NOMO-1 treated with dmso at 0.1 percent for 144 hours (cell line): Measurements from ENCODE around the gene NT5DC3.

Experiments
- DNase-seq: peaks from one replicate; lab custom pipeline; 2025; ENCODE audit not compliant: unreplicated experiment; lab: John Stamatoyannopoulos, UW

The NT5DC3 gene

DNA sequence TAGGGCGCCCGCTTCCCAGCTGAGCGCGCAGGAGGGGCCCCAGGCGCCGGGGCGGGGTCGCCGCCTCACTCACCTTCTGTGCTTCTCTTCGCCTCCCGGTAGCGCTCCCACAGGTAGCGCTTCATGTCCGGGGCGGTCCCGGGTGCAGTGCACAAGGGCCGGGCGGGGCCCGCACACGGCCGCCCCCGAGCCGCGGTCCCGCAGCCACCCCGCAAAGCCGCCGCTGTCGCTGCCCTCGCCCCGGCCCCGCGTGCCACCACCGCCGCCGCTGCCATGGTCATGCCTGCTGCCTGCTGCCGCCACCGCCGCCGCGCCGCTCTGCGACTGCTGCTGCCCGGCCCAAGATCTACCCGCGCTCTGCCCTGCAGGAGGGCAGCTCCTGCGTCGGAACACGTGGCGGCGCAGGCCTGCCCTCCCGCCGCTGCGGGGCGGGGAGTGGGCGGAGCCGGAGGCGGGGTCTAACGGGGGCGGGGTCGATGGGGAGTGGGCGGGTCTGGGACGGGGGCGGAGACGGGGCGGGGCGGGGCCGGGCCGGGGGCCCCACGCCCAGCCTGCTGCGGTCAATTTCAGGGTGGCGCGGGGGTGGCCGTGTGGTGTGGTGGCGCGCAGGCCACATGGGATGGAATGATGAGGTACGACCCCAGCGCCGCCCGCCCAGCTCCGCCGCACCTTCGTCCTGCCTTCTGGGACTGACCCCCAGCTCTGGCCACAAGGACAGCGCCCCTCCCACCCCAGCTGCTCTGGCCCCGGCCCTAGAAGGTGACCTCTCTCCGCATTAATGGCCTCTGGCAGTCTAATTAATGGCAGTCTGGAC lies at the start of gene NT5DC3:
NT5DC3 (minus strand) TSS at position 359 of the 814 bp plus-strand sequence; CDS start at position 281, 78 bp downstream.
- peak; percentile 77 for DNase-seq

DNA sequence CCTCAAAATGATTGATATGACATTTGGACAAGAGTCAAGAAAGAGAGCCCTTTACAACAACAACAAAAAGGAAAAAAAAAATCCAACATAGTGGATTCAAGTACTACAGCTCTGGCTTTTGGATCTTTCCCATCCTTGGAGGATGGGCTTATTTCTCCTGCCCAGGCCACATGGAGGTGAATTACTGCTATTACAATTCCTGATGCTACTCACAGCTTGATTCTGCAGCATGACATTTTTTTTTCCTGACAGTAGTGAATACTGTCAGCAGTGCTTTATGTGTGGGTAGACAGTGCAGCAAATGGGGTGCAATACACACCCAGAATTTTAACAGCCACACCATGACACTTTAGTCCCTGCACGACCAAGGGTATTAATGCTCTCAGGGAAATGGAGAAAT lies 46.7 kb upstream of the NT5DC3 start:
- no peak for DNase-seq

DNA sequence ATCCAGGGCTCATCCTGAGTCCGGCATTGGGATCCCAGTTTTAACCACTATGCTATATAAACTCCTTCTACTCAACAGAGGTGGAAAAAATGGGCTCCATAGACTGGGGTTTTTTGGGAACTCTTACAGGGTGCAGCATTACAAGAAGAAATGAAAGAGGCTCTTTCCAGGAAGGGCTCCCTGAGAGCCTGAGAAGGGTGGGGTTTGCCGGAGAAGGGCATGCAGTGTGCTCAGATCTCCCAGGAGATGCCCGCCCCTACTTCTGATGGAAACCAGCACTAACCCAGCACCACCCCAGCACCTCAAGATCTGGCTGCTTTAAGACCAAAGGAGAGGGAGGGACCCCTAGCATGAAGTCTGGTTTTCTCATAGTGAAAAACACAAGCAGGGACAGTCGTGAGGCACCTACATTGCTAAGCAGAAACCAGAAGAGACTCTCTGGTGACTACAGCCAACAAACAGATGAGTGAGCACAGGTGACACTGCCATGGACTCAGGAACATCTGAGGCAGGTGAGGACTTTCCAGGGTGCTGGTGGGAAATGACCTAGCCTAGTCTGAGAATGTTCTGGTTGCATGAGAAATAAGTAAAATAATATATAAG lies 45.3 kb upstream of the NT5DC3 start:
- DNase-seq = no peak

DNA sequence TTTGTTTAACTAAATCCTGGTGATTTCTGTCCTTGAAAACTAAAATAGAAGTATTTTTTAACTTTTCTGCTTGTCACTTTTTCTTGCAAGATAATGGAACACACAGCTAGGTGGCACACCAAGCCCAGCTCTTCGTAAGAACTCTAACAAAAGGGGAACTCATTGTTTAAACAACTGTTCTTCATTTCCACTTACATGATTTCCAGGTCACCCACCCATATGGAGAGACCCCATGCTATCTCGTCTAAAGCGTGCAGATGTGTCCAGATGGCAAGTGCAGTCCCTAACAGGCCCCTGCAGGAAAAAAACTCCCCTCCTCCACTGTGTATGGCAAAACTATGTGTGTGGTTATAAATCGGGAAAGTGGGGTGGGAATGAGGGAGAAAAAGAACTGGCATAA lies 43.3 kb upstream of the NT5DC3 start:
- peak; percentile 52 for DNase-seq

DNA sequence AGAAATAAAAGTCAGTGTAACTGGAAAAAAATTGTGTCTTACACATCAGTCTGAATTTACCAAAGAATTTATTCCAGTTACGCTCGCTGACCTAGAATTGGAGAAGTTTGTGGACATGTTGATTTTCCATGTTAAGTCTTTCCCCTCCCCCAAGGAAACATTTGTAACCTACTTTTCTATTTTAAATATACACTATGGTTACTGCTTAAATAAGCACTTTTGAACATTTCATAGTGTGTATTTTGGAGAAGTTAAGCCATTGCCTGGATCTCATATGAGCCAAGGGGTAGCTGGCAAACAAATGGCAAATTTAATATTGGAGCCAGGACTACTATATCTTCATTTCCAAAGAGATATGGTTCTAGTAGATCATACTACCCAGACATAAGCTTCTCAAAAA lies 42.9 kb upstream of the NT5DC3 start:
- DNase-seq = no peak

DNA sequence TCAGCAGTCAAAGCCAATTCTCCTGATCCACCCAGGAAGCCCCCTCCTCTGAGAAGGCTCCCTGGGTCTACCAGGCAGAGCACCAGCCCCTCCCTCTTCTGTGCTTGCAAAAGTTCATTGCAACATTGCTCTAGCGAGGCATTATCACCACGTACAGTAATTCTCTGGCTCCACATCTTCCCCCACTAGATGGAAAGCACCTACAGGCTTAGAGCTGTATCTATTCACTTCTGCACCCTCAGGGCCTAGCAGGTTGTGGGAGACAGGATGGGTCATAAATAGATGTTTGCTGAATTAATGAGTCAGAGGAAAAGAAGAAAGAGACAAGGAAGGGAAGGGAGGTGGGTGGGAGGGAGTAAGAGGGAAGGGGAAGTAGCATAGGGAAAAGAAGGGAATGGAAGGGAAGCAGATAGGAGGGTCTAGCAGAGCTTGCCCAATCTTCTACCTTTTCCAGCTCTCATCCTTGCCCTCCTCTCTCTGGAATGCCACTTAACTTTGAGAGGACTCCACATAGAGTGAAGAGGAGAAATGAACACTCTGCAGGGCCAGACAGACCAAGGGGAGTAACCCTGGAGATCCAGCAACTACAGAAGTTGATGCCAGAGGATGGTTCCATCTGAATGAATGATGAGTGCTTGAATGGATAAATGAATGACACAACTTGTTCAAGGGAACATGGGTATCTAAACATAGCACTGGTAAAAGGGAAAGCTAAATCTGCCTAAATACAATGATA lies 42.0 kb upstream of the NT5DC3 start:
- DNase-seq = no peak

DNA sequence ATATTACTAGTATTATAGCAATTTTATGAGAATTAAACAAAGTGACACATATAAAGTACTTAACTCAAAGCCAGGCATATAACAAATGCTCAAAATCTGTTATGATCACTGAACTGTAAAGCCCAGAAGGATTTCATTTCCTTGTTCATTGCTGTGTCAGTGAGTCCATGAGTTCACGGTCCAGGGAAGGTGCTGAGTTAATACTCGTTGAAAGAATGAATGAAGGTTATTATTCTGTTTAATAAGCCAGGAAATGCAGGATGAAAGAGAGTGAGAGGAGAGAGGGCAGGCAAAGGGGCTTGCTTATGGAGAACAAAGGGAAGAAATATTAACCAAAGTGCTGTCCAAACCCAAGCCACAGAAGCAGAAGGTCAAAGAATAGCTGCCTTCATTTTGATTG lies 40.2 kb upstream of the NT5DC3 start:
- no peak for DNase-seq

DNA sequence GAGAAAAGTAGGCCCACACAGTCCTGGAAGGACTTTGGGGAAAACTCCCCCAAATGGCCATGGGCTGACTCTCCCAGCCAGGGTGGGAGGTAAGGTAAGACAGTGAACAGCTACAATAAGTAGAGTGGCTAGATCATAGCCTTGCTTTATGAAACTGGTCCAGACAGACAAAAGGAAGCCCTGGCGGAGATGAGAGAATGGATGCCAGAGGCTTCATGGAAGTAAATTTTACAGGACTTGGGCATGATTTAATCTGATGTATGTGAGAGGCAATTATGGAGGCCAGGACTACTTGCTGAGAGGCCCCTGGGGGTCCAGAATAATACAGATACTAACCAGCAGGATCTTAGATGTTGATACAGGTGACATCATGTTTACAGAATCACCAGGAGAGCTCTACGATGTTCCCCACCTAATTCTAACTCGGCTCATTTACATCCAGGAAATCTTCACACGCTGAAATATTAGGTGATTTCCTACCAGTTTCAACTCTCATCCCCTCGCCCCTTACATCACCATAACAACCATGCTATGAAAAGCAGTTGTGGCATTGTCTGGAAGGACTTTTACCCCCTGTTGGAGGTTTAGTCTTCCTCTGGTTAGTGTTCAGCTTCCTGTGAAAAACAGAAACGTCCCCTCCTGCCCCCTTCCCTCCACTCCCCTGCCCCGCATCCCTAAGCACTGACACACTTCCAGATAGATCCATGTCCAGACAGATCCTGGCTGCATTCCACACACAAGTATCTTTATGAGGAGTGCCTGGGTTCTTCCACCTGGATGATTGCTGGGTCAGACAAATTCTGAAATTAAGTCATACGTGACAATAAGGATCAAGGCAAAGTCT lies 39.5 kb upstream of the NT5DC3 start:
- no peak for DNase-seq

DNA sequence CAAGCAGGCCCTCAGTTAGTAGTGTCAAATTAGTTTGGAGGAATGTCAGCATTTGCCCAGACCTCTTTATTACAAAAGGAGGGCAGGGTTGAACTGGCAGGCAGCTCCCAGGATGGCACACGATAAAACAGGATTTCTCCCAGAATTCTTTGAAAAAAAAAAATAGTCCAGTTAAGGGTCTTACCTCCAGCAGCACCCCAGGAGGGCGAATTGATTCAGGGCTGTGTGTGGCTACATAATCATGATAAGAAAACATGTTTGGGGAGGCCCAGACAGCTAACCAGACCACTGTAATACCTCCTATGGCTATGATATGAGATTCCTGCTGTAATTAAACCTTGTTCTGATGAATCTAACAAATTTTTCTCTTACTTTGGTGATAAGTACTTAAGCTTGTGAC lies 38.8 kb upstream of the NT5DC3 start:
- DNase-seq = no peak

DNA sequence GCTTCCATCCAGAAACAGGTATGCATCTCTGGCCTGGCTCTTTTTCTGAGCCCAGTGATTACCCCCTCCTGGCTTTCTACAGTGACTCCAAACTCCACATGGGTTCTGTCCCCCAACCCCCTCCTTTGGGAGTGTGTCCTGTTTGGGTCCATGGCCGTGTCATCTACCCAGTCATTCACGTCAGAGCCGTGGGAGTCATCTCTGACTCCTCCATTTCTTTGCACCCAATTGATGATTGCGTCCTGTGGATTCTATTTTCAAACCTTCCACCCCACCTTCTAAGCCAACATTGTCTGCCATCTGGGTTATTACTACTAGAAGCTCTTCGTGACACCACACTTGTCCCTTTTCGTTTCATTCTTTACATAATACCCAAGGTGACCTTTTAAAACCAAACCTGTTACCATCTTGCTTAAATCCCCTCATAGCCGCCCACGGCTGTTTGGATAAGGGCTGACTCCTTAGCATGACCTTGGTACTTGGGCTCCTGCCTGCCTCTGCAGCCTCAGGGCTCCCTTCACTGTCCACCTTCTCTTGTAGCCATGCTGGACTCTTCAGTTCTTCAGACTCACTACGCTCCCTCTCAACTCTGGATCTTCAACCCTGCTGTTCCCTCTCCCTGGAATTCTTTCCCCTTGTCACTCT lies 38.1 kb upstream of the NT5DC3 start:
- DNase-seq = no peak

DNA sequence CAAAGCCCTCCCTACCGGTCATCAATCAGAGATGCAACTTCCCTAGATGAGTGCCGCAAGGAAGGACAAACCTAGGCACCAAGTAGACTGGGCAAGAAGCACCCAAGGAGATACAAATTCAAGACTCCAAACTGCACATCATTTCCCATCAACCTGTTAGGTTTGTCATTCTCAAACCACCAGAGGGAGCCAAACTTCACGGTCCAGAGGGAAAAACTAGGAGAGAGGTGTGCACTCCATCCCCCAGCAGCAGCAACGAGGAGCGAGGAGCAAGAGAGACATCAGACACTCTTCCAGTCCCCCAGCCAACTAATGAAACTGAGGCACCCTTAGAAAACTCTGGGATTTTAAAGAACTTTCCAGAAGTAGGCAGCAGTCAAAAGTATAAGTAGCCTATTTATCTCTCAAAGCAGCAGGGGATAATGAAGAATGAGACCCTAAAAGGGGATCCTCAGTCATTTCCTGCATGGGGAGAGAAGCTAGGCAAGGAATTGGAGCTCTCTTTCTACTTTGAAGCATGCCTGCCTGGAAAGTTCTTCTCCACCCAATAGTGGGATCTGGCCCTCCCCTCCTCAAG lies 37.0 kb upstream of the NT5DC3 start:
- no peak for DNase-seq

DNA sequence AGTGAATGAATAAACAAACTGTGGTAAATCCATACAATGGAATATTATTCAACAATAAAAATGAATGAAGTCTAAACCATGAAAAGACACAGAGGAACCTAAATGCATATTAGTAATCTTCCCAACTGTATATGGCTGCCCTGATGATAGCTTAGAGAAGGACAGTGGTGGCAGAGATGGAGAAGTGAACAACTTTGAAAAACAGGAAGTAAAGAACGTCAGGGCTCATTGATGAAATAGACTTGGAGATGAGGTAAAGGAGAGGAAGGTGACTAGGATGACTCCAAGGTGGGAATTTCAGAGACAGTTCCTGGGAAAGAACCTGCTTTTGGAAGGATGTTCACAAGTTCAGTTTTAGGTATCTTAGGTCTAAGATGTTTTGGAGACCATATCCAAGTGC lies 36.3 kb upstream of the NT5DC3 start:
- DNase-seq = no peak

DNA sequence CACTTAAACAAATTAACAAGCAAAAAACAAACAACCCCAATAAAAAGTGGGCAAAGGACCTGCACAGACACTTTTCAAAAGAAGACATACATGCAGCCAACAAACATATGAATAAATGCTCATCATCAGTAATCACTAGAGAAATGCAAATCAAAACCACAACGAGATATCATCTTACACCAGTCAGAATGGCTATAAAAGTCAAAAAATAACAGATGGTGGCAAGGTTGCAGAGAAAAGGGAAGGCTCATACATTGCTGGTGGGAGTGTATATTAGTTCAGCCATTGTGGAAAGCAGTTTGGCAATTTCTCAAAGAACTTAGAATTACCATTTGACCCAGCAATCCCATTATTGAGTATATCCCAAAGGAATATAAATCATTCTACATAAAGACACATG lies 34.6 kb upstream of the NT5DC3 start:
- DNase-seq = no peak

DNA sequence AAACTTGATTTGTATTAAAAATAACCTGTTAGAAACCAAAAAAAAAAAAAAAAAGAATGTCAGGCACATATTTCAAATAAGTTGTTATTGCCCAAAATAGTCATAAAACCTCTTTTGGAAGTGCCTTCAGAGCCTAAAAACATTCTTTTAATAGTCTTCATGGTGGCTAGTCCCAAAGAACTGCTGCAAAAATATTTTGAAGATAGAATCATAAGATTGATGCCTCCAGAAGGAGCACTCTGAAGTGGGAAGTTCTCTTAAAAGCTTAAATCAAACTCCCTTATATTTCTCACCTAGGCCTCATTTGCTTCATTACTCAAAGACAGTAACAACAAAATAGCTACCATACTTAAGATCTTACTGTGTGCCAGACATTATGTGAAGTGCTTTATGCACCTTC lies 27.2 kb upstream of the NT5DC3 start:
- no peak for DNase-seq

DNA sequence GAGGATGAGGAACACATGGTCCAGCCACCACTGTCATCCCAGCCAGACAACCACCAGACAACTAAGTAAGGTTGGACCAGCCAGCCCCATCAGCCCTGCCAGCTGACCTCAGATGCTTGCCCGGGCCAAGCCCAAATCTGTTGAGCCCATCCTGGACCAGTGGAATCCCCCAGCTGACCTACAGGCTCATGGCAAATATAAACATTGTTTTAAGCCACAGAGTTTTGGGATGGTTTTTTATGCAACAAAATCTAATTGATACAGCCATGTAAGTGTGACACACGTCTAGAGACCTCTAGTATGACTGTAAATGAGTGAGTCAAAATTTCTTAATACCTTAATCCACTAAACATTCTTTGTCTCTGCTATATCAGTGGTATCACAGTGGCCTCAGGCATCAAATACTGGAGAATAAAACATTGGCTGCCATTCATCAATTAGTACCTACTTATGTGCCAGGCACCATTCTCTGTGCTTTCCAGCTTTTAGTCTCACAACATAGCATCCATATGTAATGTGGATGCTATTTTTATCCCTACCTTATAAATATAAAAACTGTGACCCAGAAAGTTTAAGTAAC lies 24.2 kb upstream of the NT5DC3 start:
- DNase-seq = no peak

DNA sequence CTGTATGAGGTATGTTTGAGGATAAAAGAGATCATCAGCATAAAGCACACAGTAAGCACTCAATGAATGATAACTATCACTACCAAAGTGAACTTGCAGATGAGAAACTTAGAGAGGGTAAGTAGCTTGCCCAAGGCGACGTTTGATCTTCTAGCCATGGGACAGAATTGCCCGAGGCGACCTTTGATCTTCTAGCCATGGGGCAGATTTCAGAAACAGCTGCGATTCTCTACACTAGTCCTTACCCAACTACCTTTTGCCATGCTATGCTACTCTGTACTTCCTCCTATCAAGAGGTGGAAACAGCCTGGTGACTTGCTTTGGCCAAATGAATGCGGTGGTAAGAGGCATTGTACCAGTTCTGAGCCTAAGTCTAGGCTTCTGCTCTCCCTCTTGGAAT lies 23.7 kb upstream of the NT5DC3 start:
- no peak for DNase-seq

DNA sequence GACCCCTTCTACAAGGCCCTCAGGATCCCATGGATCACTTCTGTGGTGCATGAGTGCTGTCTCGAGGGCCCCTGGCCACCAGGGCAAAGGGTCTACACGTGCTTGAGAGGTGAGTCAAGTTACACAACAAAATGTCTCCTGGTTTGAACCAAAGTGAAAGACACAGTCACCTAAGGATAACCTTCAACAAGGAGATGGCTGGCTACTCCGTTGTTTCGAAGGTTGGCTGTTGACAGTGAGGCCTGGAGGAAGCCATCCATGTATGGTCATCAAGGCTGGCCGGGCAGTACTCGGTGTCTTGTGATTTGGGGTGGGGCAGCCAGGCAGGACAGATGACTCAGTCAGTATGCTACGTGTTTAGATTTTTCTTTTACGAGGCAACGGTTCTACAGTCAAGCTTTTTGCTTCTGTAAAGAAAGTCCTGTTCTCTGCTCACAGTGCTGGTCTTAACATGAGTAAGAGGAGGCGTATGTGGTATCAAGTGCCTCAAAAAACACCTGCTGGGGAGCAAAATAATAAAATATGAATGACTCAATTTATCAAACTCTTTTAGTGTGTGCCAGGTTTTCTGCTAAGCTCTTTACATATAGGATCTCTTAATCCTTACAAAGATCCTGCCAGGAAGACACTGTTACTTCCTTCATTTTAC lies 18.0 kb upstream of the NT5DC3 start:
- DNase-seq = no peak

DNA sequence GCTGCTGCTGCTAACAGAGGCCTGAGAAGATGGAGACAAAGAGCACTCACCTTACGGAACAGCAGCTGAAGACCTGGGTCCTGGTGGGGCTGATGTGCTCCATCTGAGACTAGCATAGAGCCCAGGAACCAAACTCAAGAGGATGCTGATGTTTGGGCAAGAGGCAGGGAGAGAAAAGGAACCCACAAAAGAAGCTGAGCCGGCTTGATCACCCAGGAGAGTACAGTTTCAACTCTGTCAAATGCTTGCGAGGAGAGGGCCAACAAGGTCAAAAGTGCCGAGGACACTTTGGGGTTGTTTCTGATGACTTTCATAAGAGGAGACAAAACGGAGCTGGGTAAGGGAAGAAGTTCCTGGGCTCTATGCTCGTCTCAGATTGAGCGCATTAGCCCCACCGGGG lies 17.3 kb upstream of the NT5DC3 start:
- no peak for DNase-seq

DNA sequence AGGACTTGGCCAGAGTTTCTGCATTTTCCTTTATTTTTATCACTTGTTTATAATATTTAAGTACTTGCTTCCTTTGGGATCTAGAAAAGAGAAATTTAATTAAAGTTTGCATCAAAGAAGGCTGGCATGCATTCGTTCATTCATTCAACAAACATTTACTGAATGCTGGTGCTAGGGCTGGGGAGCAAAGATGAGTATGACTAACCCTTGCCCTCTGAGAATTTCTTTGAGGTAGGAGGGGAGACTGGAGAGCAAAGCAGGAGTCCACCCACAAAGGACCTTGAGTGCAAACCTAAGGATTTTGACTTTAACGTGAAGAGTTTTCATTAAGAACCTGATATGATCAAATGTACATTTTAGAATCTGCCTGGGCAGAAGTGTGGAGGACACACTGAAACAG lies 16.1 kb upstream of the NT5DC3 start:
- no peak for DNase-seq
